Gastroesophageal sphincter (tissue), 3 donors: Measurements from ENCODE around the gene RAB7B.

Experiments used
- EP300 ChIP-seq: sonication (generic); formaldehyde crosslinking; IDR thresholded peaks from one replicate; pipeline ENCODE4 v1.6.1; 2017; ENCODE audit warnings: antibody characterized with exemption, mild to moderate bottlenecking
- POLR2A ChIP-seq, 2 donors: fragments of 450-650 bp; IDR thresholded peaks; one replicate each; pipeline ENCODE4 v1.6.1; 2017; ENCODE audit warnings: antibody characterized with exemption in 2 of 2, mild to moderate bottlenecking in 2 of 2, moderate library complexity in 1 of 2
- POLR2AphosphoS5 ChIP-seq: sonication (generic); formaldehyde crosslinking; IDR thresholded peaks from one replicate; pipeline ENCODE4 v1.6.1; 2017; ENCODE audit warnings: antibody characterized with exemption
- TF ChIP-seq, protein P1 (sequence below), 4 experiments: fragments of 200-600 bp in 2 of 4; fragments of 450-650 bp in 2 of 4; sonication (generic) in 1 of 4; IDR thresholded peaks; one replicate each; pipeline ENCODE4 v1.5.1; 2017 to 2019; ENCODE audit warnings: antibody characterized with exemption in 4 of 4, mild to moderate bottlenecking in 2 of 4, moderate library complexity in 2 of 4

DNA sequence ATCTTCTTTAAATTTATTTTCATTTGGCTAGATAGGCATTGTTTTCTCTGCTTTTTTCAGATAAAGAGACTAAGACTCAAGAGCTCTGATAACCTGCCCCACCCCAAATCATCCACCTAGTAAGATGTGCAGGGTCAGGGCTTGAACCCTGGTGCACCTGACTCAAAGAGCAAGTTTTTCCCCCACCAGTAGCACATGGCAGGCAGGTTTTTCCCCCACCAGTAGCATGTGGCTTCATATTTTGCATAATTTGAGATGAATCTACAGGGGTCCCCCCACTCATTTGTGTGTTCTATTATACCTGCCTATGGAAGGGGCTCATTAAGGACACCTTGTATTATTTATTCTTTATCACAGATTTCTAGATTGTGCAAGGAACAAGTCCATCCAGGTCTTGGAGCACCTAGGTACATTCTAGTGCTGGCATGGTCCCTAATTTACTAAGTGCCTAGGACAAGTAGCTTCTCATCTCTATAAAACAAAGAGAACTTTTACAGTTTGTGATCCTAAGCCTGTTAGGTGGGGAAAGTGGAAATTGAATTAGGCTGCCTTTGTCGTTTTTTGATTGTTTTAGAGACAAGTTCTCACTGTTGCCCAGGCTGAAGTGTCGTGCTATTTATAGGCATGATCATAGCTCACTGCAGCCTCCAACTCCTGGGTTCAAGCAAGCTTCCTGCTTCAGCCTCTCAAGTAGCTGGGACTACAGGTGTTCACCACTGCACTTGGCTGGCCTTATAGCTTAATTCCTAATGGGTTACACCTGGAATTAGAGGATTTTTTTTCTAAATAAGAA is 33.7 kb upstream of the RAB7B start:
- TF ChIP-seq, protein P1, sequence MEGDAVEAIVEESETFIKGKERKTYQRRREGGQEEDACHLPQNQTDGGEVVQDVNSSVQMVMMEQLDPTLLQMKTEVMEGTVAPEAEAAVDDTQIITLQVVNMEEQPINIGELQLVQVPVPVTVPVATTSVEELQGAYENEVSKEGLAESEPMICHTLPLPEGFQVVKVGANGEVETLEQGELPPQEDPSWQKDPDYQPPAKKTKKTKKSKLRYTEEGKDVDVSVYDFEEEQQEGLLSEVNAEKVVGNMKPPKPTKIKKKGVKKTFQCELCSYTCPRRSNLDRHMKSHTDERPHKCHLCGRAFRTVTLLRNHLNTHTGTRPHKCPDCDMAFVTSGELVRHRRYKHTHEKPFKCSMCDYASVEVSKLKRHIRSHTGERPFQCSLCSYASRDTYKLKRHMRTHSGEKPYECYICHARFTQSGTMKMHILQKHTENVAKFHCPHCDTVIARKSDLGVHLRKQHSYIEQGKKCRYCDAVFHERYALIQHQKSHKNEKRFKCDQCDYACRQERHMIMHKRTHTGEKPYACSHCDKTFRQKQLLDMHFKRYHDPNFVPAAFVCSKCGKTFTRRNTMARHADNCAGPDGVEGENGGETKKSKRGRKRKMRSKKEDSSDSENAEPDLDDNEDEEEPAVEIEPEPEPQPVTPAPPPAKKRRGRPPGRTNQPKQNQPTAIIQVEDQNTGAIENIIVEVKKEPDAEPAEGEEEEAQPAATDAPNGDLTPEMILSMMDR (IDR thresholded peaks at IDR 0.05) = no peak
- no peak for TF ChIP-seq POLR2AphosphoS5
- no peak for TF ChIP-seq POLR2A (IDR thresholded peaks at IDR 0.05)
- TF ChIP-seq EP300 = no peak
